K562 (cell line): ENCODE data around the gene PTTG1IP. TPM values are rescaled to one million over a fixed set of nuclear protein-coding genes. Genes with fewer than 3 reads are reported as not detected.

Experiments used
- ILK ChIP-seq: fragments of 450-650 bp; IDR thresholded peaks from 2 replicates; pipeline ENCODE4 v1.6.1; 2016; ENCODE audit warnings: missing genetic modification characterization, low read depth, mild to moderate bottlenecking, missing compliant biosample characterization, moderate library complexity, borderline replicate concordance
- RAD21 ChIP-seq, 2 experiments: fragments of 250-450 bp in 1 of 2; fragments of 450-650 bp in 1 of 2; sonication (Bioruptor Pico) in 1 of 2; formaldehyde crosslinking in 1 of 2; IDR thresholded peaks in 1 of 2; conservative IDR thresholded peaks in 1 of 2; 2 replicates each; pipeline versions ENCODE4 v1.4.0 to v1.8.0; 2020 to 2022; ENCODE audit warnings: mild to moderate bottlenecking in 2 of 2, moderate library complexity in 1 of 2
- ZNF586 ChIP-seq: fragments of 450-650 bp; formaldehyde crosslinking; conservative IDR thresholded peaks from 2 replicates; pipeline ENCODE4 v1.4.0; 2020; ENCODE audit warnings: mild to moderate bottlenecking, moderate library complexity
- polyA plus RNA-seq, 8 experiments: library from polyadenylated mRNA; depleted of rRNA in 4 of 8; stranded (reverse) in 5 of 8; unstranded in 3 of 8; fragments of >200 nt; fragmentation: Nextera tagmentation in 2 of 8; fragmentation: Illumina TruSeq in 1 of 8; extraction: Ambion mirVana in 2 of 8; extraction: Trizol in 1 of 8; gene quantifications; 2 replicates each; pipeline versions ENCODE4 v1.2.1 to v1.2.3, GENCODE V29; 2011 to 2014; ENCODE audit warnings: inconsistent platforms in 1 of 8, missing spikeins in 1 of 8
- total RNA-seq, 7 experiments: library from RNA; depleted of rRNA in 6 of 7; stranded (reverse); fragments of >200 nt in 6 of 7; fragmentation: Illumina TruSeq in 2 of 7; extraction: Trizol in 2 of 7; gene quantifications; 2 replicates each; pipeline versions ENCODE4 v1.2.1 to v1.2.3, GENCODE V29; 2011 to 2021; ENCODE audit warnings: low replicate concordance in 1 of 7
- TF ChIP-seq, protein P1 (sequence below): sonication (generic); formaldehyde crosslinking; IDR thresholded peaks from 2 replicates; pipeline ENCODE4 v1.8.0; 2022; ENCODE audit warnings: mild to moderate bottlenecking, missing genetic modification reagents

The PTTG1IP gene
- total and polyA plus RNA-seq, 9 of the 15 experiments (the other 6 are each of a cell fraction or from before 2014, with no cell fraction given), result 5.0 to 99.3 (median 82.4) TPM

DNA sequence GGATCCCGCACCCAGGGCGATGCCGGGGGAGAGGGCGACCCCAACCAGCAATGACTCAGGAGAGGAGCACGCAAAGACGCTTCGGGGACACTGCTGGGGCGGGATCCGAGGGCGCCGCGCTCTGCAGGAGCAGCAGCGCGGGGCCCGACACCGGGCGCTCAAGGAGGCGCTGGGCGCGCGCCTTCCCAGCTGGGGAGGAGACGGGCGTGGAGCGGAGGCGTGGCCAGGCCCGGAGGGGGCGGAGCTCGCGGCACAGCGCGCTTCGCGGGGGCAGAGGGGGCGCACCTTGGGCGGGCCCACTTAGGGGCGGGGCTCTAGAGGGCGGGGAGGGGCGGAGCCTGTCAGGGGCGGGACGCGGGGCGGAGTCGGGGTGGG lies 56.0 kb downstream of the PTTG1IP start (continued):
- TF ChIP-seq ILK (tag) (no peak), RAD21 (CRISPR knock-in tag; conservative IDR thresholded peaks at IDR 0.05 in 1 of 2, IDR thresholded peaks at IDR 0.05 in 1 of 2) (peak in 1 of 2 experiments; percentile 20; a peak in 1 of 4 replicates), ZNF586 (CRISPR knock-in tag) (no peak)
- TF ChIP-seq, protein P1, sequence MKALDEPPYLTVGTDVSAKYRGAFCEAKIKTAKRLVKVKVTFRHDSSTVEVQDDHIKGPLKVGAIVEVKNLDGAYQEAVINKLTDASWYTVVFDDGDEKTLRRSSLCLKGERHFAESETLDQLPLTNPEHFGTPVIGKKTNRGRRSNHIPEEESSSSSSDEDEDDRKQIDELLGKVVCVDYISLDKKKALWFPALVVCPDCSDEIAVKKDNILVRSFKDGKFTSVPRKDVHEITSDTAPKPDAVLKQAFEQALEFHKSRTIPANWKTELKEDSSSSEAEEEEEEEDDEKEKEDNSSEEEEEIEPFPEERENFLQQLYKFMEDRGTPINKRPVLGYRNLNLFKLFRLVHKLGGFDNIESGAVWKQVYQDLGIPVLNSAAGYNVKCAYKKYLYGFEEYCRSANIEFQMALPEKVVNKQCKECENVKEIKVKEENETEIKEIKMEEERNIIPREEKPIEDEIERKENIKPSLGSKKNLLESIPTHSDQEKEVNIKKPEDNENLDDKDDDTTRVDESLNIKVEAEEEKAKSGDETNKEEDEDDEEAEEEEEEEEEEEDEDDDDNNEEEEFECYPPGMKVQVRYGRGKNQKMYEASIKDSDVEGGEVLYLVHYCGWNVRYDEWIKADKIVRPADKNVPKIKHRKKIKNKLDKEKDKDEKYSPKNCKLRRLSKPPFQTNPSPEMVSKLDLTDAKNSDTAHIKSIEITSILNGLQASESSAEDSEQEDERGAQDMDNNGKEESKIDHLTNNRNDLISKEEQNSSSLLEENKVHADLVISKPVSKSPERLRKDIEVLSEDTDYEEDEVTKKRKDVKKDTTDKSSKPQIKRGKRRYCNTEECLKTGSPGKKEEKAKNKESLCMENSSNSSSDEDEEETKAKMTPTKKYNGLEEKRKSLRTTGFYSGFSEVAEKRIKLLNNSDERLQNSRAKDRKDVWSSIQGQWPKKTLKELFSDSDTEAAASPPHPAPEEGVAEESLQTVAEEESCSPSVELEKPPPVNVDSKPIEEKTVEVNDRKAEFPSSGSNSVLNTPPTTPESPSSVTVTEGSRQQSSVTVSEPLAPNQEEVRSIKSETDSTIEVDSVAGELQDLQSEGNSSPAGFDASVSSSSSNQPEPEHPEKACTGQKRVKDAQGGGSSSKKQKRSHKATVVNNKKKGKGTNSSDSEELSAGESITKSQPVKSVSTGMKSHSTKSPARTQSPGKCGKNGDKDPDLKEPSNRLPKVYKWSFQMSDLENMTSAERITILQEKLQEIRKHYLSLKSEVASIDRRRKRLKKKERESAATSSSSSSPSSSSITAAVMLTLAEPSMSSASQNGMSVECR (CRISPR knock-in tag), result peak; percentile 72
